Smooth muscle cell (in vitro differentiated cells): ENCODE measurements around the gene NME7. TPM values are rescaled to one million over a fixed set of nuclear protein-coding genes. Genes with fewer than 3 reads are reported as not detected.

Experiments used
- DNase-seq: peaks from one replicate; lab custom pipeline; 2025; ENCODE audit not compliant: unreplicated experiment; lab: John Stamatoyannopoulos, UW
- H2AFZ ChIP-seq: fragments of 200-600 bp; sonication (generic); 2 replicates; pipeline ENCODE4 v1.6.0; 2016; ENCODE audit warnings: antibody characterized with exemption, low read depth, mild to moderate bottlenecking
- H3F3A ChIP-seq: fragments of 200-600 bp; sonication (generic); 2 replicates; pipeline ENCODE4 v1.6.0; 2017; ENCODE audit warnings: antibody characterized with exemption, low read depth
- H3K27ac ChIP-seq: fragments of 200-600 bp; sonication (generic); 2 replicates; pipeline ENCODE4 v1.5.1; 2016; ENCODE audit warnings: low read depth, mild to moderate bottlenecking
- H3K27me3 ChIP-seq: fragments of 200-600 bp; sonication (generic); 2 replicates; pipeline ENCODE4 v1.6.1; 2016; ENCODE audit warnings: low read depth, mild to moderate bottlenecking
- H3K36me3 ChIP-seq: fragments of 200-600 bp; sonication (generic); 2 replicates; pipeline ENCODE4 v1.5.1; 2016; ENCODE audit warnings: low read depth
- H3K4me1 ChIP-seq: fragments of 200-600 bp; sonication (generic); 2 replicates; pipeline ENCODE4 v1.5.1; 2016; ENCODE audit warnings: low read depth
- H3K4me2 ChIP-seq: fragments of 200-600 bp; sonication (generic); 2 replicates; pipeline ENCODE4 v1.6.0; 2016; ENCODE audit warnings: mild to moderate bottlenecking
- H3K4me3 ChIP-seq: fragments of 200-600 bp; sonication (generic); 2 replicates; pipeline ENCODE4 v1.5.1; 2016; ENCODE audit warnings: mild to moderate bottlenecking
- H3K79me2 ChIP-seq: fragments of 200-600 bp; sonication (generic); 2 replicates; pipeline ENCODE4 v1.6.0; 2016; ENCODE audit warnings: low read depth, mild to moderate bottlenecking
- H3K9ac ChIP-seq: fragments of 200-600 bp; sonication (generic); 2 replicates; pipeline ENCODE4 v1.6.0; 2016; ENCODE audit warnings: low read depth
- H3K9me3 ChIP-seq: fragments of 200-600 bp; sonication (generic); replicated peaks from 2 replicates; pipeline ENCODE4 v1.5.1; 2016; ENCODE audit warnings: low read depth
- H4K20me1 ChIP-seq: fragments of 200-600 bp; sonication (generic); 2 replicates; pipeline ENCODE4 v1.6.0; 2016; ENCODE audit warnings: low read depth
- CTCF ChIP-seq: fragments of 200-600 bp; sonication (generic); IDR thresholded peaks from 2 replicates; pipeline ENCODE4 v1.5.1; 2017; ENCODE audit warnings: borderline replicate concordance, mild to moderate bottlenecking, antibody characterized with exemption; ENCODE audit not compliant: insufficient read depth, poor library complexity, severe bottlenecking
- WGBS: methylation state at CpG from one replicate; pipeline ENCODE4 v1.1.7; 2016; ENCODE audit warnings: low lambda C conversion rate; 5-methylcytosine and 5-hydroxymethylcytosine counted together
- polyA plus RNA-seq: library from polyadenylated mRNA; unstranded; fragments of >200 nt; fragmentation: Nextera tagmentation; extraction: Ambion mirVana; gene quantifications from 2 replicates; pipeline ENCODE4 v1.2.1, GENCODE V29; 2016
- total RNA-seq: library from RNA; depleted of rRNA; stranded (reverse); fragments of >200 nt; gene quantifications from 2 replicates; pipeline ENCODE4 v1.2.3, GENCODE V29; 2014

Gene NME7
- total and polyA plus RNA-seq, 2 experiments from 2014 or later, result 26.5 to 77.8 TPM

- Histone ChIP-seq H3F3A (peaks cover 3% of the 10 kb centered on the region), H3K4me3 (no peak overlapping the region), H3K9ac (no peak overlapping the region), H3K4me1 (peaks cover 8% of the 10 kb centered on the region), H4K20me1 (no peaks in the 10 kb centered on the region), H3K27me3 (no peaks in the 10 kb centered on the region), H2AFZ (no peak overlapping the region), H3K4me2 (no peak overlapping the region), H3K36me3 (no peaks in the 10 kb centered on the region), H3K9me3 (no peaks in the 10 kb centered on the region), H3K79me2 (no peaks in the 10 kb centered on the region), H3K27ac (no peak overlapping the region)
- WGBS, result 62% methylated on average over 3 of the region's 3 CpGs
- no peak for DNase-seq
- TF ChIP-seq CTCF, result no peak
Measured at GRCh38 chr1:169196581-169196980, 171.0 kb downstream of the NME7 start.

- Histone ChIP-seq H3K27ac (no peak overlapping the region), H3K9ac (no peak overlapping the region), H2AFZ (no peak overlapping the region), H3K4me2 (no peak overlapping the region), H3K27me3 (no peaks in the 10 kb centered on the region), H3K4me1 (peaks cover 3% of the 10 kb centered on the region), H3K36me3 (no peaks in the 10 kb centered on the region), H3F3A (no peaks in the 10 kb centered on the region), H3K79me2 (no peaks in the 10 kb centered on the region), H3K9me3 (no peaks in the 10 kb centered on the region), H4K20me1 (no peaks in the 10 kb centered on the region), H3K4me3 (no peak overlapping the region)
- WGBS, result 99% methylated on average over 3 of the region's 3 CpGs
- TF ChIP-seq CTCF, result no peak
- DNase-seq, result no peak
Measured at GRCh38 chr1:169196161-169196560, 171.4 kb downstream of the NME7 start.

GRCh38 chr1:169193191-169193850, 174.3 kb downstream of the NME7 start:
- Histone ChIP-seq H3K79me2 (no peaks in the 10 kb centered on the region), H3K36me3 (no peaks in the 10 kb centered on the region), H3F3A (no peaks in the 10 kb centered on the region), H3K4me3 (no peak overlapping the region), H3K9me3 (no peaks in the 10 kb centered on the region), H3K4me1 (no peaks in the 10 kb centered on the region), H2AFZ (no peak overlapping the region), H3K9ac (no peak overlapping the region), H3K27ac (no peak overlapping the region), H3K4me2 (no peak overlapping the region), H4K20me1 (no peaks in the 10 kb centered on the region), H3K27me3 (no peaks in the 10 kb centered on the region)
- no peak for TF ChIP-seq CTCF
- DNase-seq, result no peak
- WGBS, result 81% methylated on average over 4 of the region's 4 CpGs

- Histone ChIP-seq H3K9me3 (no peaks in the 10 kb centered on the region), H3K36me3 (no peaks in the 10 kb centered on the region), H2AFZ (no peak overlapping the region), H3K4me2 (no peak overlapping the region), H3K27me3 (no peaks in the 10 kb centered on the region), H3K4me1 (no peaks in the 10 kb centered on the region), H3K27ac (no peak overlapping the region), H3K79me2 (no peaks in the 10 kb centered on the region), H3F3A (no peaks in the 10 kb centered on the region), H4K20me1 (no peaks in the 10 kb centered on the region), H3K9ac (no peak overlapping the region), H3K4me3 (no peak overlapping the region)
- no peak for TF ChIP-seq CTCF
- DNase-seq, result no peak
- 65% methylated on average over 1 of the region's 1 CpG for WGBS
Measured at GRCh38 chr1:169186106-169186505, 181.5 kb downstream of the NME7 start.
